ENCODE results near the gene PCARE. TPM values are rescaled to one million over a fixed set of nuclear protein-coding genes. Genes with fewer than 3 reads are reported as not detected.

The PCARE gene
- total and polyA plus RNA-seq, 2 of the 8 experiments (the other 6 are each of a cell fraction or from before 2014, with no cell fraction given), result not detected

GRCh38 chr2:29047083-29047845 is 27.1 kb downstream of the PCARE start (continued):
- TF ChIP-seq TAF7 (optimal IDR thresholded peaks at IDR 0.05; ENCODE audit: borderline replicate concordance, low read depth, low read length), result no peak
- TF ChIP-seq, protein P1, sequence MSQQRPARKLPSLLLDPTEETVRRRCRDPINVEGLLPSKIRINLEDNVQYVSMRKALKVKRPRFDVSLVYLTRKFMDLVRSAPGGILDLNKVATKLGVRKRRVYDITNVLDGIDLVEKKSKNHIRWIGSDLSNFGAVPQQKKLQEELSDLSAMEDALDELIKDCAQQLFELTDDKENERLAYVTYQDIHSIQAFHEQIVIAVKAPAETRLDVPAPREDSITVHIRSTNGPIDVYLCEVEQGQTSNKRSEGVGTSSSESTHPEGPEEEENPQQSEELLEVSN (IDR thresholded peaks at IDR 0.05), result no peak
- TF ChIP-seq ATF3 (IDR thresholded peaks at IDR 0.05; ENCODE audit: insufficient read depth, low read depth, low read length), result no peak
- no peak for TF ChIP-seq SRF (IDR thresholded peaks at IDR 0.05; ENCODE audit: low read depth, low read length)
- no peak for TF ChIP-seq KDM1A (IDR thresholded peaks at IDR 0.05; ENCODE audit: borderline replicate concordance, low read length)
- no peak for TF ChIP-seq SIRT6 (IDR thresholded peaks at IDR 0.05; ENCODE audit: low read length)
- no peak for TF ChIP-seq RFX5 (IDR thresholded peaks at IDR 0.05; ENCODE audit: borderline replicate concordance, low read depth, low read length)

Data from H1 (cell line).